ENCODE measurements around the gene CHD6. TPM values are rescaled to one million over a fixed set of nuclear protein-coding genes. Genes with fewer than 3 reads are reported as not detected.
A peak's percentile ranks its signal among the peaks of the same experiment; 100 is the strongest.

Gene CHD6
- total and polyA plus RNA-seq, 2 of the 13 experiments (the other 11 are each of a cell fraction or from before 2014, with no cell fraction given): 14.4 to 52.0 TPM

GRCh38 chr20:41618807-41619311 lies 682 bp upstream of the CHD6 start (continued):
- TF ChIP-seq NCOA2 (CRISPR knock-in tag; IDR thresholded peaks at IDR 0.05) (no peak; the same call in 1 of the 2 replicates), ELF4 (CRISPR knock-in tag; IDR thresholded peaks at IDR 0.05; ENCODE audit: borderline replicate concordance) (no peak), THAP7 (CRISPR knock-in tag; IDR thresholded peaks at IDR 0.05) (0 out of 2 replicates have a peak, but pooled peaks have one; percentile 18), ZNF567 (CRISPR knock-in tag; IDR thresholded peaks at IDR 0.05; ENCODE audit: borderline replicate concordance) (0 out of 2 replicates have a peak, but pooled peaks have one; percentile 32), ZNF775 (CRISPR knock-in tag; IDR thresholded peaks at IDR 0.05; ENCODE audit: borderline replicate concordance) (no peak), ETS1 (CRISPR knock-in tag; IDR thresholded peaks at IDR 0.05) (no peak), FOXK1 (CRISPR knock-in tag; IDR thresholded peaks at IDR 0.05; ENCODE audit: borderline replicate concordance, low read depth) (no peak), KDM5B (CRISPR knock-in tag; IDR thresholded peaks at IDR 0.05; ENCODE audit: borderline replicate concordance) (peak; percentile 52; the same call in 1 of the 2 replicates), ZNF563 (CRISPR knock-in tag; IDR thresholded peaks at IDR 0.05) (0 out of 2 replicates have a peak, but pooled peaks have one; percentile 19), ZNF333 (CRISPR knock-in tag; IDR thresholded peaks at IDR 0.05; ENCODE audit: borderline replicate concordance) (peak; percentile 86), TFE3 (CRISPR knock-in tag; IDR thresholded peaks at IDR 0.05) (no peak), AHR (CRISPR knock-in tag; IDR thresholded peaks at IDR 0.05) (no peak), HIC2 (CRISPR knock-in tag; IDR thresholded peaks at IDR 0.05; ENCODE audit: low read depth) (peak; percentile 14; the same call in 1 of the 2 replicates), ZNF350 (CRISPR knock-in tag; IDR thresholded peaks at IDR 0.05; ENCODE audit: borderline replicate concordance, low read depth) (peak; percentile 53), ZNF329 (CRISPR knock-in tag; IDR thresholded peaks at IDR 0.05; ENCODE audit: low read depth) (no peak), GTF2F1 (IDR thresholded peaks at IDR 0.05; ENCODE audit: low read length) (no peak), ATF3 (CRISPR knock-in tag; IDR thresholded peaks at IDR 0.05) (no peak), RFX1 (IDR thresholded peaks at IDR 0.05) (no peak), ZNF317 (CRISPR knock-in tag; IDR thresholded peaks at IDR 0.05) (0 out of 2 replicates have a peak, but pooled peaks have one; percentile 70), SATB2 (CRISPR knock-in tag; IDR thresholded peaks at IDR 0.05) (no peak), ZBTB49 (CRISPR knock-in tag; IDR thresholded peaks at IDR 0.05; ENCODE audit: borderline replicate concordance) (0 out of 2 replicates have a peak, but pooled peaks have one; percentile 20), HNF4G (IDR thresholded peaks at IDR 0.05; ENCODE audit: borderline replicate concordance, low read depth, low read length) (no peak), HNF4G (CRISPR knock-in tag; IDR thresholded peaks at IDR 0.05; ENCODE audit: borderline replicate concordance, low read depth) (no peak)

Data from HepG2 (cell line).